Fibroblast of upper back skin (primary cell): ENCODE results near the gene RNF152.

ENCODE experiments used
- DNase-seq: peaks from one replicate; pipeline ENCODE4 v3.0.0-alpha.2; 2013

RNF152 gene

GRCh38 chr18:61852496-61852895, 40.3 kb downstream of the RNF152 start:
- DNase-seq = peak; percentile 39

DNA sequence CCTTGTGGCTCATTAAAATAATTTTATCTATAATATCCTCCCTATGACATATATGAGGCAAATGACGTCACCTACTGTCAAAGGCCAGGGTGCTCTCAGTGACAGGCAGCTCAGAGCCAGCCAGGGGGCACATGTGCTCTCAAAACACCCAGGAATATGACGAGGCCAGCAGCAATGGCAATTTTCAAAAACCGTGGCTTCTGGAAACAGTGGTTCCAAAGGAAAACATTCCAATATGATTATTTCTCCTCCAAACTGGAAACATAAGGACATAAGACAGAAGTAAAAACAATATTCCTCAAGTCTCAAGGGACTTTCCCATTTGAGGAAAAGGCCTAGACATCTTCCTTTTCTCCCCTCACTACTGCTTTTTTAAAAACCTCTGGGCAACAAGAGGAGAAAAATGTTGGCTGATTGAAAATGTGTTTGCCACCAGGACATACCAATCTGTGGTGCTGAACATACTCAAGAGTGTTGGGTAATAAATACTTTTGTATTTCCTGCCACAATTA, 40.8 kb downstream of the RNF152 start:
- DNase-seq = peak; percentile 87

GRCh38 chr18:61851279-61851678, 41.5 kb downstream of the RNF152 start:
- no peak for DNase-seq

- DNase-seq = no peak
Measured at GRCh38 chr18:61850756-61851155, 42.1 kb downstream of the RNF152 start.

- DNase-seq = no peak
Measured at GRCh38 chr18:61847164-61847791, 45.5 kb downstream of the RNF152 start.

- no peak for DNase-seq
Measured at GRCh38 chr18:61845197-61845596, 47.6 kb downstream of the RNF152 start.

GRCh38 chr18:61844726-61845125, 48.1 kb downstream of the RNF152 start:
- DNase-seq = no peak

DNA sequence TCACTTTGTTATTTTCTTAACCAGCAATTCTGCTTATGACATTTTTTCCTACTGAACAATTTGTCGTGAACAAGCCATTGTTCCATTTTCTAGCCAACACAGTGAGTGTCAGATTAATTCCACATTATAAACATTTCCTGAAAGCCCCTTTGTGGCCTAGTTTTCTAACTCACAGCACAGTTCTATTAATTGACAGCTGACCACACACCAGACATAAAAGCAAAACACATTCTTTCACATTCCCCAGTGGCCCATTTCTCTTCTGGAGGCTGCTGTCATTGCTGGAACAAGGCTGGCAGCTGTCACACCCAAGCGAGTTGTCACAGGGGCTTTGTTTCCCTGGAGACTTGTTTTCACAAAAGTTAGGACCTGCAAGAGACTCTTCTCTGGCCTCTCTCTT, 50.7 kb downstream of the RNF152 start:
- peak; percentile 58 for DNase-seq

DNA sequence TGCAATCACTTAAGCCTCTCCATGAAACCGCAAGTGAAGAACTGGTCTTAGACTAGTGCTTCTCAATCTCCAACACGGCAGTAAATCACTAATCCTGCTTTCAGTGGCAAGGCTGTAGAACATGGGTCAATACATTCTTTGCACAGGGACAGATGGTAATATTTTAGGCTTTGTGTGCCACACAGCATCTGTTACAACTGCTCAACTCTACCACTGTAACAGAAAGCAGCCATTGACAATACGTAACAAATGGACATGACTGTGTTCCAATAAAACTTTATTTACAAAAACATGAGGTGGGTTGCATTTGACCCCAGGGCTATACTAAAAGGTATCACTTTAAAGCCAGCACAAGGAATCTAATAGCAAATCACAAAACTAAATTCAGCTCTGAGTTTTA, 51.1 kb downstream of the RNF152 start:
- no peak for DNase-seq

DNA sequence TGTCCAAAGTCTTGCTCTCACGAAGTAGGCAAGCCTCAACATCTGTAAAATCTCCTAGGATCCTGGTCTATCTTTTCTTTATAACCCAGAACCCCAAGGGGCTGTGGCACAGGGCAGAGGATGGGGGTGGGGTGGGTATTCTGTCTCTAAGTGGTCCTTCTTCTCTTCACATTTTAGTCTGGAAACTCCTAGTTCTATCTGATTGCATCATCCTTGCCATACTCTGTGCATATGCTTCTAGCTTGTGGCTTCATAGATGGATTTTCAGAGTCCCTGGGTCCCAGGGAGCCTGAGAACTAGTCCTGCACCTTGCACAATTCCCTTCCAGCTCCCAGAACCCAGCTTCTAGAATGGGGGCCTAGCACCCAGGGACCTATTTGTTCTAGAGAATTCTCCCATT, 52.5 kb downstream of the RNF152 start:
- no peak for DNase-seq

DNA sequence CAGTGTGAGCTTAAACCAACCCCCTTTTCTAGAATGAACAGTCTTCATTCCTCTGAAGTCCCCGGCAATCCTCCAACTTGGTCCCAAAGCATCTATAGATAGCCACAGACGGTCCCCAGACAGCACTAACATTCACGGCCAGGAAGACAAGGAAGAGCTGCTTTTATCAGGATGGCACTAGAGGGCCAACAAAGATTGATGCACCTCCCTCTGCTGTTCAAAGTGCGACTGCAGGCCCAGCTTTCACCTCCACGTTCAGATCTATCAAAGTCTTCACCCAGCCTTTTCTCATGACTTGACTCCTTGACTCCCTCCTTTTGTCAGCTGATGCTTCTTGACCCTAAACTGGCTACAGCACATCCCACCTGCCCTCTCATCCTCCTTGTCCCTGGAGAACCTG, 54.3 kb downstream of the RNF152 start:
- DNase-seq = no peak

DNA sequence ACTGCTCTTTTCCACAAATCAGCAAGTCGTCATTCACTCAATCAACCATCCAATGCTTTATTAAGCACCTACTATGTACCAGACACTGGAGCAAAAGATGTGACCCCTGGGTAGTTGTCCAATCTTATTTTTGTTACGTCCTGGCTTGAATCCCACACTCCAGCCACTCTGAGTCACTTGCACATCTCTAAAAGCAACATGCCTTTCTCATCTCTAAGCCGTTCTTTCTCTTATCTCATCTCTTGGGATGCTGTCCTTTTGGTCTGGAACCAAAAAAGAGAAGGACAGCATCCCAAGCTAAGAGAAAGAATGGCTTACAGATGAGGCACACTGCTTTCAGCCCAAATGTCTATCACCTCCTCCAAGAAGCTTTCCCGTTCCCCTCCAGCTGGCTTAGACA, 58.8 kb downstream of the RNF152 start:
- no peak for DNase-seq

- DNase-seq = peak; percentile 79
Measured at GRCh38 chr18:61833387-61833786, 59.4 kb downstream of the RNF152 start.

DNA sequence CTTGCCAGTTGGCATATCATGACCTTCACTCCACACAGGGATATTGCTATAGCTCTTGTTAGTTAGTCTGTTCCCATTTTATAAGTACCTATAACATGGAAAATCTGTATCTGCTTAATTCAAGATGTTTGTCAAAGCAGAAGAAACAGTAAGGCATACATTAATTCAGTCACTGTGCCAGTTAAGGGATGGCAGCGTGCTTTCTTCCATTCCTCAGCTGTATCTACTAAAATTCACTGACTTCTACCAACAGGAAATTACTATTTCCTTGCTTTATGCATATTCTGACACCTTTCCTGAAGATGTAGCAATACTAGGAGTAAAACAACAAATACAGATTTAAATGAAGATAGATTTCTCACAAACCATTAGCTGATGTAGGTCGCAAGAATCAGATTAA, 59.9 kb downstream of the RNF152 start:
- no peak for DNase-seq

DNA sequence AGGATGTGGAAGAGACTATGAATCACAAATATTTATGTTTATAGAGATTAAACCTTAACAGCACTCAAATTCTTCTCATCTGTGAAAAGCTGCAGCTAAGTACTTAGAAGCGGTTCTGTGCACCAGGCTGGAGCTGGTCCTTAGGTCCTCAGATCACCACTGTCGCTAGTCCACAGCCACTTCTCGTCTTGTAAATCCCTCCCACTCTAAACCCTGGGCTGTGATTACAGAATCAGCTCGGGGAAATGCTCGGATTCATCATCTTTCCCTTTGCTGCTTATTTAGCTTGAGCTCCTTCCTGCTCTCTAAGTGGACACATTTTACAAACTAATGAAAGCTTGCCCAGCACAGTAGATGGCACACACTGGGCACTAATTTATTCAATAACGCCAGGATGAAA, 61.7 kb downstream of the RNF152 start:
- DNase-seq = no peak

DNA sequence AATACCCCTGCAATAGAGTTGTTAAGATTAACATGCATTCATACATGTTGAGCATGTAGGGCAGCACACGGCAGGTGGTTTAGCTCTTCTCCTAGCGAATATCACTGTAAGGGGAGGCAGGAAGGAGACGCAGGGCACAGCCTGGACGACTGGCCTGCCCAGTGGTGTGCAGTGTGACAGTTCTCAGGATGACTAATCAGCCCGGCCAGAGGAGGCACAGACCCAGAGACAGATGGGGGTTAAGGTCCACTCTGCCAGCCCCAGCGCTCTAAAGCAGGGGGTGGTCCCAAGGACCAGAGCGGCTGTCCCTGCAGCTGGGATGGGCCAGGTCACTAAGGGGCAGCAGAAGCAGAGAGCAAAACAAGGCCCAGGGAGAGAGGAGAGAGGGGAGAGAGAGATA, 63.7 kb downstream of the RNF152 start:
- no peak for DNase-seq

DNA sequence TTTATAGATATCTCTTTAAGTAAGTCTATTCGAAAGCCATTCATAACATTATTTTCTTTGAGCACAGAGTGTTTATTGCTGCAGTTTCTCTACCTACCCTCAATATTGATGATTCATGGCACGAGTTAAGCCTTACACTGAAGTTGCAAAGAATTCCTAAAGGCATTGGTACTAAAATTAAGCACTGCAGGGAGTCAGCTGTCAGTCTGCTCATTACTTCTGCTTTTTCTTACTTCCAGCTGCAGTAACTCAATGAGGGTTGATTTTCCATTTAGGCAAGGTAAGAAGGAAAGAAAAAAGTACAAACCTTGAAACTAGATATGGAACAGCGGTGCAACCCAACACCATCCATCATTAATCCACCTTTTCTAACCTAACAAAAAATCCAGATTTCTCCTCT, 65.2 kb downstream of the RNF152 start:
- peak; percentile 28 for DNase-seq

GRCh38 chr18:61825386-61825785, 67.4 kb downstream of the RNF152 start:
- DNase-seq = peak; percentile 87

DNA sequence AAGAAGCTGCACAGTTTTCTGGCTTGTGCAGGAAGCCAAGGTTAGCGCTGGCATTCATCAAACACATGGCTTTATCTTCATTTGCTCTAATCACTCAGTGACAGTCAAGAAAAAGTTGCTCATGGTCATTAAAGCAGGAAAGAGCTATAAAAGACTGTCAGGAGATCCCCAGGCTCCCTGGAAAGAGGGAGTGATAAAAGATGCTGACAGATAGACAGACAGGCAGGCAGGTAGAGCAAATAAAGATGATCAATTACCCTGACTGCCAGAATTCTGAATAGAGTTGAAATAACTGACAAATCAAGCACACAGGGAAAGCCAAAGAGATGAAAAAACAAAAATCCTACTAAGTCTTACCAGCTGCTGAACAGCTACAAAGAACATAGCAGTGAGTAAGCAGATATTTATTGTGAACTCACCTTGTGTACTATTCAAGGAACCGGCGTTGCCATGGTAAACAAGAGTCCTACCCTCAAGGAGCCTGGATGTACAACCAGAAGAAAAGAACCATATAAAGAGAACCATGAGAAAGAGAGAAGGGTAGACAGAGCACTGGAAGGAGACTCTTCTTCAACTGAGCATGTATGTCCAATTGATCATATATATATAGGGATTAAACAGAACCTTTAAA, 68.0 kb downstream of the RNF152 start:
- no peak for DNase-seq

GRCh38 chr18:61823595-61823994, 69.2 kb downstream of the RNF152 start:
- no peak for DNase-seq

DNA sequence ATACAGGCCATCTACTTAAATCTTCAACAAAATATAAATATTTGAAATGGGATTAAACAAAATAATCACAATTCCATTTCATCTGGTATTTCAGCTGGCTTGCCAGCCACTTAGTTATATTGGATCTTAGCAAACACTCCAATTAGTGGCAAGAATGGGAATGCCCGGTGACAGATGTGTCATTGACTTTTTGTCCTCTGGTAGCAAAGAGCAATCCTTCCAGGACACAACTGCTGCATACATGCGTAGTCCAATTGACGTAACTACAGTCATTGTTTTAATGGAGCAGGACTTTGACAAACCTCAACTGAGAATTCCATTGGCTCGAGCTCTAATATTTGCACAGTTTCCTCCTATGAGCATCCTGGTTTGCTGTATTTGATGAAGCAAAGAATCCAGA, 69.9 kb downstream of the RNF152 start:
- no peak for DNase-seq

DNA sequence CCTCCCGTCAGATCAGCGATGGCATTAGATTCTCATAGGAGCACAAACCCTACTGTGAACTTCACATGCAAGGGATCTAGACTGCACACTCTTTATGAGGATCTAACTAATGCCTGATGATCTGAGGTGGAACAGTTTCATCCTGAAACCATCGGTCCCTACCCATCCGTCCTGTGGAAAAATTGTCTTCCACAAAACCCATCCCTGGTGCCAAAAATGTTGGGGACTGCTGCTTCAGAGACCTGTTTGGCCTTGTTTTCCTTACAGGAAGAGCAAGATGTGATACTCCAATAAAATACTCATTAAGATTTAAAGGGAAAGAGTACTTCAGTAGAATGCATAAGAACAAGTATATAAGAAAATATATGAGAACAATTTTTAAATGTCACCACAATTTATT, 71.1 kb downstream of the RNF152 start:
- no peak for DNase-seq

GRCh38 chr18:61820882-61821281, 71.9 kb downstream of the RNF152 start:
- no peak for DNase-seq

DNA sequence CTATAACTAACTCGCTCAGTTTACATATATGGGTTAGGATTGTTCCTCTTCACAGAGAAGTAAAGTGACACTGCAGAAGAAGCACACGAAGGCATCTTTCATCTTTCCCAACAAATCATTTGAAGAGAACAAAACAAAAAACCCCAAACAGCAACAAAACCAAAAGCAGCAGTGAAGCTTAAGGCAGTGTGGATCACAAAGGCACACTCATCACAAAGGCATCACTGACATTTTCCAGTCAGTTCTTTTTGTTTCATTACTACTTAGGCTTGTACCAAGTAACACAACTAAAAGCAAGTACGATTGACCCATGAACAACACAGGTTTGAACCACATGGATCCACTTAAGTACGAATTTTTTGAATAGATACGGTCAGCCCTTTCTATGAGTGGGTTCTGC, 75.7 kb downstream of the RNF152 start:
- DNase-seq = peak; percentile 40

DNA sequence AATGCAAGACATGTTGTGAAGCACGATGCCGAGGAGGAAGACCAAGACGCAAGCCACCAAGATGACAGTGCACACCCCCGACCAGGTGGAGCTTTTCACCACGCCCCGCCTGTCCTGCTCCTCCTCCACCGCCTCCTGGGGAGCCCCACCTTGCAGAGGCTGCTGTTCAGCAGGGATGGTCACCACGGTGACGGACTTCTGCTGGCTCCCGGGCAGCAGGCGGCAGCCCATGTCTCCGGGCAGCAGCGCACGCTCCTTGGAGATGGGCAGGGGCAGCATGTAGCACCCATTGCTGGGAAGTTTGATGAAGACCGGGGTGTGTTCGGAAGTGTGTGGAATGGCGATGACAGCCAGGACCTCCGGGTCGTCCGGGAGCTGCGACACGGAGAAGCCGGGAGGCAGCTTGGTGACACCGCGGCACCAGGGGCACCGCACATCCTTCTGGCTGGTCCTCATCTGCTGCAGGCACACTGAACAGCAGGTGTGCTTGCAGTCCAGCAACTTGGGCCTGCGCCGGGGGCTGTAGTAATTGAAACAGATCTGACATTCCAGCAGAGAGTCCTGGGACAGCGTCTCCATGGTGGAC, 76.8 kb downstream of the RNF152 start:
- DNase-seq = no peak
